ENCODE measurements around the gene ENAH. TPM values are rescaled to one million over a fixed set of nuclear protein-coding genes. Genes with fewer than 3 reads are reported as not detected.

The ENAH gene
- total and polyA plus RNA-seq, 9 of the 15 experiments (the other 6 are each of a cell fraction or from before 2014, with no cell fraction given): 0.03 to 1.2 (median 0.15) TPM

GRCh38 chr1:225474986-225475820 lies 177.7 kb downstream of the ENAH start (continued):
- no peak for TF ChIP-seq IRF9 (tag; IDR thresholded peaks at IDR 0.05)
- TF ChIP-seq TEAD1 (CRISPR knock-in tag; IDR thresholded peaks at IDR 0.05): 0 out of 4 replicates have a peak, but pooled peaks of 1 of the 2 experiments have one; percentile 33
- TF ChIP-seq SIN3B (IDR thresholded peaks at IDR 0.05; ENCODE audit: low read depth): peak; percentile 47; the same call in 1 of the 2 replicates
- TF ChIP-seq XRCC4 (IDR thresholded peaks at IDR 0.05; ENCODE audit: extremely low read depth, insufficient read depth, insufficient read length): no peak
- no peak for TF ChIP-seq PHB2 (IDR thresholded peaks at IDR 0.05; ENCODE audit: low read depth)
- TF ChIP-seq ELK1 (CRISPR knock-in tag; IDR thresholded peaks at IDR 0.05): no peak
- no peak for TF ChIP-seq BDP1 (IDR thresholded peaks at IDR 0.05; ENCODE audit: insufficient read depth, insufficient read length)
- no peak for TF ChIP-seq CHAMP1 (IDR thresholded peaks at IDR 0.05)
- no peak for TF ChIP-seq VEZF1 (CRISPR knock-in tag; IDR thresholded peaks at IDR 0.05)
- TF ChIP-seq TCF7 (IDR thresholded peaks at IDR 0.05; ENCODE audit: borderline replicate concordance): no peak
- no peak for TF ChIP-seq ZNF174 (CRISPR knock-in tag; IDR thresholded peaks at IDR 0.05)
- no peak for TF ChIP-seq ZKSCAN8 (CRISPR knock-in tag; IDR thresholded peaks at IDR 0.05)
- TF ChIP-seq OTX1 (CRISPR knock-in tag; IDR thresholded peaks at IDR 0.05): no peak
- TF ChIP-seq GTF2F1 (IDR thresholded peaks at IDR 0.05; ENCODE audit: low read depth, low read length): no peak
- TF ChIP-seq CHD4 (IDR thresholded peaks at IDR 0.05; ENCODE audit: insufficient read depth, insufficient replicate concordance, low read depth, low read length, poor library complexity, severe bottlenecking): no peak
- TF ChIP-seq CHCHD3 (CRISPR knock-in tag; IDR thresholded peaks at IDR 0.05): 0 out of 2 replicates have a peak, but pooled peaks have one; percentile 22
- no peak for TF ChIP-seq MYNN (IDR thresholded peaks at IDR 0.05)
- no peak for TF ChIP-seq MYNN (CRISPR knock-in tag; IDR thresholded peaks at IDR 0.05)
- TF ChIP-seq ZNF766 (CRISPR knock-in tag; conservative IDR thresholded peaks at IDR 0.05): no peak
- TF ChIP-seq NR1H2 (CRISPR knock-in tag; IDR thresholded peaks at IDR 0.05): no peak
- peak in 1 of 2 experiments; percentile 93; a peak in 2 of 4 replicates for TF ChIP-seq MLLT1 (IDR thresholded peaks at IDR 0.05)
